Parathyroid adenoma (tissue), 2 donors: ENCODE results near the gene SLC49A4.

Source experiments
- H2AFZ ChIP-seq: fragments of 300-600 bp; sonication (generic); one replicate; pipeline ENCODE4 v1.7.0; 2017; ENCODE audit warnings: antibody characterized with exemption, mild to moderate bottlenecking
- H3K27ac ChIP-seq: fragments of 300-600 bp; sonication (generic); one replicate; pipeline ENCODE4 v1.7.0; 2017
- H3K27me3 ChIP-seq: fragments of 300-600 bp; sonication (generic); one replicate; pipeline ENCODE4 v1.7.0; 2017; ENCODE audit warnings: low read length; ENCODE audit not compliant: control insufficient read depth, insufficient read depth
- H3K36me3 ChIP-seq: fragments of 300-600 bp; sonication (generic); one replicate; pipeline ENCODE4 v1.7.0; 2017; ENCODE audit warnings: low read length; ENCODE audit not compliant: control insufficient read depth, insufficient read depth
- H3K4me1 ChIP-seq: fragments of 300-600 bp; sonication (generic); one replicate; pipeline ENCODE4 v1.7.0; 2017; ENCODE audit warnings: control low read depth
- H3K4me2 ChIP-seq: fragments of 300-600 bp; sonication (generic); one replicate; pipeline ENCODE4 v1.7.0; 2017; ENCODE audit warnings: low read length
- H3K4me3 ChIP-seq: fragments of 300-600 bp; sonication (generic); one replicate; pipeline ENCODE4 v1.7.0; 2017; ENCODE audit warnings: low read depth, low read length
- H3K79me2 ChIP-seq: fragments of 300-600 bp; sonication (generic); one replicate; pipeline ENCODE4 v1.7.0; 2017; ENCODE audit warnings: control low read depth
- H3K9ac ChIP-seq: fragments of 300-600 bp; sonication (generic); one replicate; pipeline ENCODE4 v1.7.0; 2017; ENCODE audit warnings: mild to moderate bottlenecking
- H3K9me3 ChIP-seq: fragments of 300-600 bp; sonication (generic); one replicate; pipeline ENCODE4 v1.7.0; 2017; ENCODE audit warnings: low read length; ENCODE audit not compliant: control insufficient read depth
- TF ChIP-seq, protein P1 (sequence below): fragments of 300-600 bp; sonication (generic); IDR thresholded peaks from one replicate; pipeline ENCODE4 v1.7.0; 2017; ENCODE audit warnings: antibody characterized with exemption, mild to moderate bottlenecking
- donor health status: primary hyperparathyroidism.

Gene SLC49A4

DNA sequence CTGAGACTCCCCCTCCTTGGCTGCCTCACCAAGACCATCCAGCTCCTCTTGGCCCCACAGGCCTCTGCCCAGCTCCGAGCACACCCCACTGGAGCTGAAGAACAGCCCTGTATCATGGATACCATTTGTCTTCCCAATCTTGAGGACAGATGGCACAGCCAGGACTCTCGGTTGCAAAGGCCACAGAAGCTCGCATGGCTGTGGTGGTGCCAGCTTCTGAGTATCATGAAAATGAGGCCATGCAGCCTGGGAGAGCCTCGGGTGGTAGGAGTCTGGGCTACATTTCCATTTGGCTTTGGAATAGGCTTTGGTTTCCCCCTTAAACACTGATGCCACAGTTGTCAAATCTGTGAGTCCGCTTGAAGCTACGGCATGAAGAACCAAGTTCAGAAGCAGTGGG, 126.1 kb downstream of the SLC49A4 start:
- Histone ChIP-seq H3K4me2 (no peak overlapping the region), H3K27ac (no peak overlapping the region), H3K9me3 (no peaks in the 10 kb centered on the region), H3K4me1 (no peaks in the 10 kb centered on the region), H3K36me3 (no peaks in the 10 kb centered on the region), H3K4me3 (no peak overlapping the region), H2AFZ (no peak overlapping the region), H3K79me2 (no peaks in the 10 kb centered on the region), H3K9ac (no peak overlapping the region), H3K27me3 (no peaks in the 10 kb centered on the region)
- TF ChIP-seq, protein P1, sequence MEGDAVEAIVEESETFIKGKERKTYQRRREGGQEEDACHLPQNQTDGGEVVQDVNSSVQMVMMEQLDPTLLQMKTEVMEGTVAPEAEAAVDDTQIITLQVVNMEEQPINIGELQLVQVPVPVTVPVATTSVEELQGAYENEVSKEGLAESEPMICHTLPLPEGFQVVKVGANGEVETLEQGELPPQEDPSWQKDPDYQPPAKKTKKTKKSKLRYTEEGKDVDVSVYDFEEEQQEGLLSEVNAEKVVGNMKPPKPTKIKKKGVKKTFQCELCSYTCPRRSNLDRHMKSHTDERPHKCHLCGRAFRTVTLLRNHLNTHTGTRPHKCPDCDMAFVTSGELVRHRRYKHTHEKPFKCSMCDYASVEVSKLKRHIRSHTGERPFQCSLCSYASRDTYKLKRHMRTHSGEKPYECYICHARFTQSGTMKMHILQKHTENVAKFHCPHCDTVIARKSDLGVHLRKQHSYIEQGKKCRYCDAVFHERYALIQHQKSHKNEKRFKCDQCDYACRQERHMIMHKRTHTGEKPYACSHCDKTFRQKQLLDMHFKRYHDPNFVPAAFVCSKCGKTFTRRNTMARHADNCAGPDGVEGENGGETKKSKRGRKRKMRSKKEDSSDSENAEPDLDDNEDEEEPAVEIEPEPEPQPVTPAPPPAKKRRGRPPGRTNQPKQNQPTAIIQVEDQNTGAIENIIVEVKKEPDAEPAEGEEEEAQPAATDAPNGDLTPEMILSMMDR: no peak

DNA sequence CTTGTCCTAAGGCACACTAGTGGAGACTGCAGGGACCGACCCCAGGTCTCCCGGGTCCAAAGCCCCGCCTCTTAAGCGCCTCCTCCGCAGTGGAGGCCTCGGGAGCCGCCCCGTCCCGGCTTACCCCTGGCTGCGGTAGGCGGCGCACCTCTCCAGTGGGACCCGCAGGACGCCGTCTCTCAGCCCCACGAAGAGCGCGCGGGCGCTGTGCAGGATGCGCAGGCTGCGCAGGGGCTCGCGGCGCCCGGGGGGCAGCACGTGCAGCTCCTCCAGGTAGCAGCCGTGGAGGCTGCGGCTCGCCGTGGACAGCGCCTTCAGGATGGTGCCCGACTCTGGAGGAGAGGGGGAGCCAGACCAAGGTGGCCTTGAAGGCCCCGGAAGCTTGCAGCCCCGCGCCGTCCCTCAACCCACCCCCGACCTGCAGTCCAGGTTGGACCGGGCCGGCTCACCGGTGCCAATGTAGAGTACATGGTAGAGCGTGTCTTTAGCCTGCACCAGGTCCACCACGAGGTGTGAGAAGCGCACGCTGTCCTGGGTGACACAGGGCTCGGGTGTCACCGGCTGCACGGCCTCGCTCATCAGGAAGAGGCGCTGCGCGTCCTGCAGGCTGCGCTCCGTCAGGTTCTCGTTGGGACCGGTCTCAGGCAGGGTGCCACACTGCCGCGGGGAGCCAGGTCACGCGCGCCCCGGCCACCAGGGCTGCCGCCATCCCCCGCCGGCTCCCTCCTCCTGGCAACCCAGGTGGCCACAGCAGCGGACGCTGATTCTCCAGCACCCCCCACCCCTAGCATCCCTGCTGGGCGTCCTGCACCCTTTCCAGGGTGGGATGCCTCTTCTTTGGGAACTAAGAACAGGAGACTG, 127.2 kb downstream of the SLC49A4 start:
- no peaks in the 10 kb centered on the region for H3K9me3 ChIP-seq
- no peak overlapping the region for H3K9ac ChIP-seq
- H3K36me3 ChIP-seq: no peaks in the 10 kb centered on the region
- no peak overlapping the region for H3K4me3 ChIP-seq
- no peaks in the 10 kb centered on the region for H3K27me3 ChIP-seq
- no peak overlapping the region for H3K4me2 ChIP-seq
- no peaks in the 10 kb centered on the region for H3K4me1 ChIP-seq
- H3K27ac ChIP-seq: no peak overlapping the region
- TF ChIP-seq, protein P1: no peak
- H3K79me2 ChIP-seq: no peaks in the 10 kb centered on the region
- H2AFZ ChIP-seq: no peak overlapping the region

- TF ChIP-seq, protein P1: no peak
- no peaks in the 10 kb centered on the region for H3K9me3 ChIP-seq
- H2AFZ ChIP-seq: no peak overlapping the region
- no peaks in the 10 kb centered on the region for H3K4me1 ChIP-seq
- H3K79me2 ChIP-seq: no peaks in the 10 kb centered on the region
- no peaks in the 10 kb centered on the region for H3K27me3 ChIP-seq
- no peak overlapping the region for H3K4me2 ChIP-seq
- H3K4me3 ChIP-seq: no peak overlapping the region
- H3K9ac ChIP-seq: no peak overlapping the region
- no peaks in the 10 kb centered on the region for H3K36me3 ChIP-seq
- H3K27ac ChIP-seq: no peak overlapping the region
Measured at GRCh38 chr3:122923611-122924010, 128.7 kb downstream of the SLC49A4 start.

GRCh38 chr3:122924056-122924455, 129.2 kb downstream of the SLC49A4 start:
- Histone ChIP-seq H3K27me3 (no peaks in the 10 kb centered on the region), H3K9me3 (no peaks in the 10 kb centered on the region), H3K9ac (no peak overlapping the region), H3K4me1 (no peaks in the 10 kb centered on the region), H3K36me3 (no peaks in the 10 kb centered on the region), H2AFZ (no peak overlapping the region), H3K27ac (no peak overlapping the region), H3K79me2 (no peaks in the 10 kb centered on the region), H3K4me2 (no peak overlapping the region), H3K4me3 (no peak overlapping the region)
- TF ChIP-seq, protein P1: no peak

DNA sequence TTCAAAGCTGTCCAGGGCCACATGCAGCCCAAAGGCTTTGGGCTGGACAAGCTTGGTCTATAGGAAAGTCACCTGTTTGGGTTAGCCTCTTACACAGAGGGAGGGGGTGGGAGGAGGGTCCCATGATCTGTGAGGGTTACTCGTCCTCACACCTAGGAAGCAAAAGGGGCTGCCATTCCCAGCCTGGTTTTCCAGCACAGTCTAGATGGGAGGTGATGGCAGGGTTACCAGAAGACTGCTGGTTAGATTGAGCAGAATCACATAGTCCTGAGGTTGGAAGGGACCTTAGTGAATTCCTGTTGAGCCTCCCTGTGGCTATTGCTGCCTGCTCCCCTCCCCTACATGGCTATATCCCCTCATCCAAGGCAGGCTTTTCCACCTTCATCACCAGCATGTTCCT, 130.9 kb downstream of the SLC49A4 start:
- H3K4me2 ChIP-seq: no peak overlapping the region
- no peak overlapping the region for H3K4me3 ChIP-seq
- TF ChIP-seq, protein P1: no peak
- H3K27me3 ChIP-seq: no peaks in the 10 kb centered on the region
- no peak overlapping the region for H3K9ac ChIP-seq
- no peaks in the 10 kb centered on the region for H3K4me1 ChIP-seq
- H3K79me2 ChIP-seq: no peaks in the 10 kb centered on the region
- no peak overlapping the region for H2AFZ ChIP-seq
- H3K9me3 ChIP-seq: no peaks in the 10 kb centered on the region
- no peaks in the 10 kb centered on the region for H3K36me3 ChIP-seq
- H3K27ac ChIP-seq: no peak overlapping the region
